GM21423 (cell line): ENCODE data around the gene YTHDC2.

Source experiments
- ATAC-seq: cut with Tn5 transposase; IDR thresholded peaks from one replicate; pipeline ENCODE4 v1.9.1; 2021; ENCODE audit warnings: mild to moderate bottlenecking, moderate library complexity; ENCODE audit not compliant: unreplicated experiment

Gene YTHDC2

GRCh38 chr5:113513384-113514288 is at the start of gene YTHDC2:
TSS of gene YTHDC2 (plus strand) at chr5:113513694. CDS start at chr5:113513896, 202 bp downstream.
- ATAC-seq: peak; percentile 99

DNA sequence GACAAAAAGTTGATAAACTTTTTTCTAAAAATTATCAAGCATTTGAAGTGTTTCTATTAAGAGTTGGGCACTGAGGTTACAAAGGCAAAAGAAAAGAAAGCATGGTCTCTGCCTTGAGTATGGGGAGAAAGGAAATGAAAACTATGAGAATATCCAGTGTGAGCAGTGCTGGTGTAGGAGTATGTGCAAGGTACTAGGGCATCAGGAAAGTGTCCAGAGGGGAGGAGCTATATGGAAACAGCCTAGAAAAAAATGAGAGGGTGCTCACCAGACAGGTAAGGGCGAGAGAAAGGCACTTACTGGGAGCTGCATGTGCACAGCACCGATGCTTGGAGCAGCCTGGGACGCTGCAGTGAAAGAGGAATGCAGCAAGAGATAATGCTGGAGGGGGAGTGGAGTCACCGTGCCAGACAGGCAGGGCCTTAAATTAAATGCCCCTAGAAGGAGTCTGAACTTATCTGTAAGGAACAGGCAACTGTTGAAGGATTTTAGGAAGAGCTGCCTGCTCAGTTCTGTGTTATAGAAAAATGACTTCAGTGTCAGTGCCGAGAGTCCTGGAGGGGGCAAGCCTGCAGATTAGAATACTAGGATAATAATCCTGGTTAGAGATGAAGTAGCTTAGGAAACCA is 39.3 kb upstream of the YTHDC2 start:
- no peak for ATAC-seq

- no peak for ATAC-seq
Observed at GRCh38 chr5:113478691-113479090, 34.8 kb upstream of the YTHDC2 start.

DNA sequence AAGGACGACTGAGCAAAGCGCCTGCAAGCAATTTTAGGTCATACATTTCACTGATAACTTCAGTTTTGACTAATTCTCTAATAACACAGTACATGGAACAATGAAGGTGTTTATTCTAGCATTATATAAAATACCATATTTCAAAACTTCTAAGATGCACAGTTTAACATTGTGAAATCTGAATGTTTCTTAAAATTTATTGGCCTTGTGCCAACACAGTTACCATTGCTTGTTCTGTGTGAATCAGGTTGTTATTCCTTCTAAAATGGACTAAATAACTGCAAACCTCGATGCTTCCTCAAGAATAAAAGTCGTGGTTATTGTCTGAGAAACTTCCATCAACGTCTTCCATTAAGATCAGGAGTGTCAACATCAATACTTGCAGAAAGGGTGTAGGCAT is 33.3 kb upstream of the YTHDC2 start:
- ATAC-seq: no peak

DNA sequence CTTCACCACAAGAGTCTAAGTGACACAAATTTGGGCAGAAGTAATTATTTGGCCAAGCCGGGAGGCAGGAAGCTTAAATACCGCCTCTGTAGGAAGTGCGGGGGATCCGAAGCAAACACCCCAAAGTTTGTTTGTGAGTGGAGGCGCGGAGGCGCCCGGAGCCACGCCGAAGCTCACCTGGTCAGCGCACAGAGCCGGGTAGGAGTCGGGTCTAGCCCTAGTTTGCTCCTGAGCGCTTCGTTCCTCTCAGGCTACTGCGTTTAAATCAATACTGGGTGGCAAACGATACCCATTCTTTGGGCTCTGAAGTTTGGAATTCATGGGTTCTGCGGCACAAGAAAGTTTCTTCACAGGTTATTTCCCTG is 26.1 kb upstream of the YTHDC2 start:
- no peak for ATAC-seq

GRCh38 chr5:113487781-113488644 is 25.5 kb upstream of the YTHDC2 start, which contains the start of gene MCC:
TSS of gene MCC (minus strand) at chr5:113488453.
- no peak for ATAC-seq

DNA sequence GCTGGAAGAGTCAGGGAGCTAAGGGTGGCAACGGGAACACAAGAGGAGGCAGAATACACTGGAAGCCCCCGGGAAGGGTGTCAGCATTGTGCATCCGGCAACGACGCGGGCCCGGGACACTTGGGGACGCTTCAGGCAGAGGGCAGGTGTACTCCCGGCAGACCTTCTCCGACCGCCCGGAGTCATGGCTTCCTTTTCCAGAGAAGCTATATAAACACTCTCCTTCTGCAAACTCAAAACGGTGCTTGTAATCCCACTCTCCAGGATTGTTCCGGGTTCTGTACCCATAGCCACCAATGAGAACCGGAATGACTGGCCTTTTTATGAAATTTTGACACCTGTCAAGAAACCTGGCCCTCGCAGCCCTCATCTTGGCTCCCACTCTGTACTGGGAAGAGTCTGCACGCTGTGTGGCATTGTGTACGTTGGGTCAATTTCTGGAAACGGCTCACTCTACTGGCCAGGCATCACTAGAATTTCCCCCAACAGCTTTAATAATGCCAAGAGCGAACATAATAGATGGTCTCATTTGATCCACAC is 24.8 kb upstream of the YTHDC2 start:
- no peak for ATAC-seq

DNA sequence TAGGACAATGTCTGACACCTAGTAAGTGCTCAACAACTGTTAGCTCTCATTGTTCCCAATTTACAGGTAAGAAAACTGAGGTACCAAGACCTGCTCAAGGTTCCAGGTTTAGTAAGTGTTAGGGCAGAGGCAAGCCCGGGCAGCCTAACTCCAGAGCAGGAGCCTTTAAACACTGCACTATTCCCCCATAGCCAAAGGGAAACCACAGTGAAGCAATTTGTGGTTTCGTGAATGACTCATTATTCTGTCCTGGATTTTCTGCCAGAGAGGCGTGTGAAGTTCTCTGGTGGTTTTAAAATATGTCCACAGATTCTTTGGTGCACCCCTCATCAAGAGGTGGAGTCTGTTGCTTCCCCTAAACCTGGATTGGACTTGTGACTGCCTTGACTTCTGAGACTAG is 24.2 kb upstream of the YTHDC2 start:
- peak; percentile 71 for ATAC-seq

- no peak for ATAC-seq
Observed at GRCh38 chr5:113490317-113490716, 23.2 kb upstream of the YTHDC2 start.

DNA sequence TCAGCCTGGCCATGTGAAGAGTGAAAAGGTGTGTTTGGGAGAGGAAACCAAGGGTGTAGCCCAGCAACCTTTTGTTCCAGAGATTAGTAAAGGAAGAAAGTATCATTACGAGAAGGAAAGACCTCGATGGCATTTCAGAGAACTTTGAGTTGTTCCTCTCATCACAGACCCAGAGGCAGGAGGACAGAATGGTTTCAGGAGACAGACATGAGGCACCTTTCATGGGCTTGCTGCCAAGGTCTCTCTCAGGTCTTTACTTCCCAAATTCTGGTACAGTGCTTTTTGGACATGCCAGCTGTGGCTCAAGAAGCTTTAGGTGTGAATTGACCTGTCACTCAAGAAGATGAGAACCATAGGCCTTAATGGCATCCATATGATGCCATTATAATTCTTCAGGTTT is 22.5 kb upstream of the YTHDC2 start:
- ATAC-seq: no peak

DNA sequence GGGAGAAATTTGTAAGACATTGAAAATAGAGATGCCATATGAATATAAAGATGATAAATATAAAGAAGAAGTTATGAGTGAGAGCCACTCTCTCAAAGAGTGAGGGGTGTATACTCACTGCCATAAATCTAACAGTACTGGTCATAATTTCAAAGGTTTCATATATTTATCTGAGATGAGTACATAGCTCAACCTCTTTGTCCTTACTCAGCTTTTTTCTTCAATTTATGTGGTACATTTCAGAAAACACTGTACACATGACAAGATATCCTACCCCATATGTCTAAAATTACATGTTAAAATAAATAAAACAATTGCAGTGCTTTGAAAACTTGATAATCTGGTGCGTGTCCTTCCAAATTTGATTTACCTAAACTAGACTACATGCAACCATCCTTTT is 20.0 kb upstream of the YTHDC2 start:
- no peak for ATAC-seq

DNA sequence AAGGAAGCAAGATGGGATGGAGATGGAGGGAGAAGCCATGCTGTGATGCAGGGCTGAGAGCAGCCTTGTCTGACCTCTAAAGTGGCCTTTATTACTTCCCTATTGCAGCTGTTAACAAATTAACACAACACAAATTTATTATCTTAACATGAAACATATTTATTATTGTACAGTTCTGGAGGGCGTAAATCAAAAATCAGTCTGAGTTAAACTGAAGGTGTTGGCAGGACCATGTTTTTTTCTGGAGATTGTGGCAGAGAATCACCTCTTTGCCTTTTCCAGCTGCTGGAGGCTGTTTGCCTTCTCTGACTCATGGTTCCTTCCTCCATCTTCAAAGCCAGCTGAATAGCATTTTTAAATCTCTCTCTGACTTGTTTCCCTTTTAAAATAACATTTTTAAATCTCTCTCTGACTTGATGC is 18.1 kb upstream of the YTHDC2 start:
- ATAC-seq: no peak

GRCh38 chr5:113502073-113502472 is 11.4 kb upstream of the YTHDC2 start:
- ATAC-seq: no peak

GRCh38 chr5:113503146-113503545 is 10.3 kb upstream of the YTHDC2 start:
- ATAC-seq: no peak

DNA sequence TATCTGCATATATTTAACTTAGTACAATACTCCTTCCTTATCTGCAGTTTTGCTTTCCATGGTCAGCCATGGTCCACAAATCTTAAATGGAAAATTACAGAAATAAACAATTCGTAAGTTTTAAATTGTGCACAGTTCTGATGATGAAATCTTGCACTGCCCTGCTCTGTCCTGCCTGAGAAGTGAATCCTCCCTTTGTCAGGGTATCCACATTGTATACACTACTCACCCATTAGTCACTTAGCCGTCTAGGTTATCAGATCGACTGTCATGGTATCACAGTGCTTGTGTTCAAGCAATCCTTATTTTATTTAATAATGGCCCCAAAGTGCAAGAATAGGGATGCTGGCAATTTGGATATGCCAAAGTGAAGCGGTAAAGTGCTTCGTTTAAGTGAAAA is 8.3 kb upstream of the YTHDC2 start:
- ATAC-seq: no peak

GRCh38 chr5:113507601-113508000 is 5.9 kb upstream of the YTHDC2 start:
- no peak for ATAC-seq

GRCh38 chr5:113508756-113509155 is 4.7 kb upstream of the YTHDC2 start:
- ATAC-seq: no peak

- ATAC-seq: no peak
Observed at GRCh38 chr5:113510836-113511451, 2.5 kb upstream of the YTHDC2 start.

DNA sequence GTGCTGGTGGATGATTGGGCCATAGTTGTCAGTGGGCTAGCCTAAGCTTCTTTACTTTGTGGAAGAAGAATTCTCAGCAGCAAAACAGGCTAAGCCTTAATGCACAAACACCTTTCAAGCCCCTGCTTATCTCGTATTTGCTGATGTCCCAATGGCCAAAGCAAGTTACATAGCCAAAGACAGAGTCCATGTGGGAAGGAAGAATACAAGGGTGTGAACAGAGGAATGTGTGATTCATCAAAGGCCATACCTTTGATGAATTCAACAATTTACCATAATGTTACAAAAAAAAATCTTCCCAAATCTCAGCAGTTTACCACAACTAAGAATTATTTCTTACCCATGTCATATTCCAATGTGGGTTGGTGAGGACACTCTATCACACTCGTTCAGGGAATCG is 1.2 kb upstream of the YTHDC2 start:
- no peak for ATAC-seq

DNA sequence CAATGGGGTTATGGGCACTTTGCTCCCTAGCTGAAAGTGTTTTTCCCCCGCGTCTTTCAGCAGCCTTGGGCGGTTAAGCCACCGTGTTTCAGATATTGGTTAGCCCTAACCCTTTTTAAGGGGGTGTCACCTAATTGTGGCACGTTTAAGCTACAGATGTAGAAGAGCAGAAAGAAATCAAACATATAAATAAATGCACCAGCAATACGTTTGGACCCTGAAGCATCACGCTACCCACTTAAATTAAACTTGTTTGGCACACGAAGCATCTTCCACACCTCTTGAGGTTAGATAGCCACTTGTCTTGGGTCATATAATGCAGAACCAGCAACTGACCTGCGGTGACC is 768 bp downstream of the YTHDC2 start:
- no peak for ATAC-seq

DNA sequence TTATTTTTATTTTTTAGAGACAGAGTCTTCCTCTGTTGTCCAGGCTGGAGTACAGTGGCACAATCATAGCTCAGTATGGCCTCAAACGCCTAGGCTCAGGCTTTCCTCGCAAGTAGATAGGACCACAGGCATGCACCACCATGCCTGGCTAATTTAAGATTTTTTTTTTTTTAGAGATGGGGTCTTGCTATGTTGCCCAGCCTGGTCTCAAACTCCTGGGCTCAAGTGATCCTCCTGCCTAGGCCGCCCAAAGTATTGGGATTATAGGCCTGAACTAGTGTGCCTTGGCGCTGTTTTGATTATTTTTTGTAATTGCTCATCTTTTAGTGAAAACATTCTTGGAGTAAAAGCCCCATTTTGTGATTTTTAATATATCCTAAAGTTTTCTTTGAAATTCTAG is 5.4 kb downstream of the YTHDC2 start:
- no peak for ATAC-seq
